ENCODE measurements around the gene RABGGTA.

- TF ChIP-seq CTCF (IDR thresholded peaks at IDR 0.05): no peak
- no peak for TF ChIP-seq POLR2AphosphoS5 (IDR thresholded peaks at IDR 0.05)
- TF ChIP-seq POLR2A (IDR thresholded peaks at IDR 0.05): no peak
- TF ChIP-seq EP300 (IDR thresholded peaks at IDR 0.05): no peak
Measured at GRCh38 chr14:24290746-24291145, 19.3 kb upstream of the RABGGTA start.

Data from upper lobe of left lung (tissue), 4 donors.